ENCODE results near the gene CYGB. TPM values are rescaled to one million over a fixed set of nuclear protein-coding genes. Genes with fewer than 3 reads are reported as not detected.
A peak's percentile ranks its signal among the peaks of the same experiment; 100 is the strongest.

Gene CYGB
- total and polyA plus RNA-seq, 9 of the 15 experiments (the other 6 are each of a cell fraction or from before 2014, with no cell fraction given), result 0.08 to 0.95 (median 0.18) TPM; not detected in 5

DNA sequence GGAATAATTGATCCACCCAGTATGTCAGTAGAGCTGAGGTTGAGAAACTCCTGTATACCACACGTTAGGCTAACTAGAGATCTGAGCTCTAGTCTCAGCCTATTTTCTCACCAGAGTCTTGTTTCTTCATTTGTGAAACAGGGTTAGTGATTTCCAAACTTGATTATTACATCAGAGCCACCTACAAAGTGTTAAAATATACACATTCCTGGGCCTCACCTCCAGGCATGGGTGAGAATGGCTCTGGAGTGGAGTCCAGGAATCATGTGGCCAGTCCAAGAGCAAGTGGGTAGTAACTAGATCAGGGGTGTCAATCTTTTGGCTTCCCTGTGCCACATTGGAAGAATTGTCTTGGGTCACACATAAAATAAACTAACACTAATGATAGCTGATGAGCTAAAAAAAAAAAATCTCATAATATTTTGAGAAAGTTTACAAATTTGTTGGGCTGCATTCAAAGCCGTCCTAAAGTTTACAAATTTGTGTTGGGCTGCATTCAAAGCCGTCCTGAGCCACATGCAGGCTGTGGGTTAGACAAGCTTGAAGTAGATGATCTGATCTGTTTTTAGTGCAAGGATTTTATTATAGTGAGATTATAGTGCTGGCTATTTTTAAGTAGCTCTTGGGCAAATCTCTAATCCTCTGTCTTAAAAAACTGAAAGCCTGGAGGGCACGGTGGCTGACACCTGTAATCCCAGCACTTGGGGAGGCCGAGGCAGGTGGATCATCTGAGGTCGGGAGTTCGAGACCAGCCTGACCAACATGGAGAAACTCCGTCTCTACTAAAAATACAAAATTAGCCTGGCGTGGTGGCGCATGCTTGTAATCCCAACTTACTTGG lies 22.7 kb upstream of the CYGB start:
- DNase-seq (ENCODE audit: extremely low read depth in 1 of 4, low spot score in 3 of 4) (peak in 1 of 4 experiments; percentile 38), ATAC-seq (no peak), FAIRE-seq (no peak)
- in situ Hi-C loops (cut with MboI) (no loop called here), intact Hi-C loops (cut with micrococcal nuclease) (no loop called here)
- POLR2A ChIA-PET, result interaction anchor here (0.6 to 5.8 kb wide), 21 partner anchors 7 to 1659 kb away, joined by 3 to 48 read pairs (median 4); partner anchors contain the start of gene SRSF2
- H2AFZ ChIP-seq (ENCODE audit: low read depth, low read length), result no peak overlapping the region
- H3K27ac ChIP-seq (ENCODE audit: extremely low read depth, low read depth, low read length), result peak overlapping the region; percentile 94
- H3K36me3 ChIP-seq (ENCODE audit: control insufficient read depth, insufficient read depth, low read length), result peaks cover 62% of the 10 kb centered on the region
- H3K27me3 ChIP-seq (ENCODE audit: control insufficient read depth in 2 of 2, insufficient read depth in 2 of 2, low read length in 2 of 2), result no peaks in the 10 kb centered on the region
- TSS peak; percentile 2 for BruUV-seq (replicated peaks)
- peaks cover 25% of the 10 kb centered on the region for H4K20me1 ChIP-seq (replicated peaks; ENCODE audit: control insufficient read depth, insufficient read depth, low read length)
- peaks cover 70% of the 10 kb centered on the region for H3K79me2 ChIP-seq (ENCODE audit: control insufficient read depth, insufficient read depth, low read length)
- H3K9me3 ChIP-seq (replicated peaks; ENCODE audit: control insufficient read depth, insufficient read depth, low read depth, low read length), result no peaks in the 10 kb centered on the region
- 4% methylated on average over 10 of the region's 10 CpGs for WGBS (ENCODE audit: insufficient coverage, low coverage, missing lambda C conversion rate)
- H3K4me2 ChIP-seq (ENCODE audit: insufficient read depth, low read length), result peak overlapping the region; percentile 95
- H3K4me3 ChIP-seq, result peak overlapping the region; percentile 57
- CTCF ChIA-PET (ENCODE audit: low intra/inter-chr PET ratio), result interaction anchor here (0.5 to 2.4 kb wide), 2 partner anchors 63 to 250 kb away, joined by 3 to 10 read pairs; no protein-coding TSS in a partner anchor
- H3K9me1 ChIP-seq (ENCODE audit: control insufficient read depth, insufficient read depth, low read length), result no peaks in the 10 kb centered on the region
- peak overlapping the region; percentile 86 to 95 for H3K9ac ChIP-seq (ENCODE audit: insufficient read depth in 1 of 2, low read depth in 2 of 2, low read length in 2 of 2)
- peaks cover 22 to 35% of the 10 kb centered on the region in 2 experiments for H3K4me1 ChIP-seq (replicated peaks in 1 of 2; ENCODE audit: control insufficient read depth in 2 of 2, insufficient read depth in 2 of 2, low read length in 2 of 2)
- TF ChIP-seq ZNF274 (IDR thresholded peaks at IDR 0.05; ENCODE audit: borderline replicate concordance, low read depth, low read length) (no peak), TBL1XR1 (IDR thresholded peaks at IDR 0.05; ENCODE audit: low read length in 2 of 2) (0 out of 4 replicates have a peak, but pooled peaks of 1 of the 2 experiments have one; percentile 16), SMAD1 (IDR thresholded peaks at IDR 0.05; ENCODE audit: low read depth, low read length, partially characterized antibody) (no peak), UBTF (IDR thresholded peaks at IDR 0.05; ENCODE audit: borderline replicate concordance in 1 of 2, low read depth in 2 of 2, low read length in 2 of 2) (no peak), CHD4 (IDR thresholded peaks at IDR 0.05; ENCODE audit: insufficient read depth, insufficient replicate concordance, low read depth, low read length, poor library complexity, severe bottlenecking) (no peak), SRF (CRISPR knock-in tag; IDR thresholded peaks at IDR 0.05) (no peak), ZNF740 (CRISPR knock-in tag; IDR thresholded peaks at IDR 0.05) (no peak), ZNF740 (tag; IDR thresholded peaks at IDR 0.05) (no peak), CEBPG (CRISPR knock-in tag; IDR thresholded peaks at IDR 0.05) (no peak), CEBPG (tag; conservative IDR thresholded peaks at IDR 0.05 in 1 of 2, IDR thresholded peaks at IDR 0.05 in 1 of 2) (0 out of 4 replicates have a peak, but pooled peaks of 1 of the 2 experiments have one; percentile 4), HMBOX1 (IDR thresholded peaks at IDR 0.05) (peak; percentile 30), ZNF561 (CRISPR knock-in tag; conservative IDR thresholded peaks at IDR 0.05) (no peak), ZNF174 (CRISPR knock-in tag; IDR thresholded peaks at IDR 0.05) (no peak), KDM4B (IDR thresholded peaks at IDR 0.05; ENCODE audit: borderline replicate concordance in 2 of 2, low read depth in 1 of 2) (no peak), CBFA2T3 (IDR thresholded peaks at IDR 0.05) (peak; percentile 38; the same call in 1 of the 2 replicates)

All from K562 (cell line).